NT2/D1 (cell line): ENCODE data around the gene IL22RA2.

Source experiments
- YY1 ChIP-seq: IDR thresholded peaks from 2 replicates; pipeline ENCODE4 v1.6.1; 2011; ENCODE audit not compliant: insufficient read length, insufficient read depth
- ZNF274 ChIP-seq: IDR thresholded peaks from 2 replicates; pipeline ENCODE4 v1.6.1; 2011; ENCODE audit warnings: mild to moderate bottlenecking, low read depth, low read length

- no peak for TF ChIP-seq YY1
- no peak for TF ChIP-seq ZNF274
Measured at GRCh38 chr6:137218917-137219663, 45.6 kb upstream of the IL22RA2 start, which contains the start of gene IFNGR1.
